GM12878 (cell line): ENCODE measurements around the gene CEP57. TPM values are rescaled to one million over a fixed set of nuclear protein-coding genes. Genes with fewer than 3 reads are reported as not detected.

ENCODE experiments used
- ASH2L ChIP-seq: fragments of 300-600, 200-600 bp; sonication (generic); IDR thresholded peaks from 2 replicates; pipeline ENCODE4 v1.6.1; 2017; ENCODE audit warnings: low read depth, mild to moderate bottlenecking, borderline replicate concordance
- ATF7 ChIP-seq: fragments of 450-650 bp; IDR thresholded peaks from 2 replicates; pipeline ENCODE4 v1.6.1; 2016; ENCODE audit warnings: low read depth, mild to moderate bottlenecking
- BHLHE40 ChIP-seq, 2 experiments: fragments of 450-650 bp in 1 of 2; IDR thresholded peaks; 2 replicates each; pipeline ENCODE4 v1.6.1; 2011 to 2017; ENCODE audit warnings: low read depth in 2 of 2, borderline replicate concordance in 1 of 2, improper control_type of control experiment in 1 of 2, low read length in 1 of 2, mild to moderate bottlenecking in 1 of 2
- CBX5 ChIP-seq: sonication (generic); IDR thresholded peaks from 2 replicates; pipeline ENCODE4 v1.6.1; 2016; ENCODE audit warnings: low read depth, moderate library complexity, mild to moderate bottlenecking, inconsistent platforms
- EGR1 ChIP-seq, 2 experiments: IDR thresholded peaks; 1 replicate in 1 of 2; 2 replicates in 1 of 2; pipeline ENCODE4 v1.6.1; 2011 to 2012; ENCODE audit warnings: low read depth in 2 of 2, low read length in 2 of 2, borderline replicate concordance in 1 of 2, mild to moderate bottlenecking in 1 of 2, moderate library complexity in 1 of 2
- HDAC6 ChIP-seq: fragments of 200-600 bp; sonication (generic); IDR thresholded peaks from one replicate; pipeline ENCODE4 v1.8.0; 2017; ENCODE audit warnings: antibody characterized with exemption; ENCODE audit not compliant: unreplicated experiment
- IKZF2 ChIP-seq, 2 experiments: fragments of 450-650 bp; IDR thresholded peaks; 2 replicates each; pipeline ENCODE4 v1.6.1; 2017; ENCODE audit warnings: mild to moderate bottlenecking in 2 of 2, moderate library complexity in 2 of 2
- POLR2AphosphoS5 ChIP-seq: IDR thresholded peaks from 2 replicates; pipeline ENCODE4 v1.6.1; 2011; ENCODE audit warnings: mild to moderate bottlenecking, low read length, inconsistent platforms
- RAD51 ChIP-seq: fragments of 450-650 bp; IDR thresholded peaks from 2 replicates; pipeline ENCODE4 v1.6.1; 2016; ENCODE audit warnings: moderate library complexity, mild to moderate bottlenecking, inconsistent platforms
- RBBP5 ChIP-seq: fragments of 200-600 bp; sonication (generic); conservative IDR thresholded peaks from 2 replicates; pipeline ENCODE4 v1.6.1; 2016
- SMAD1 ChIP-seq: fragments of 450-650 bp; IDR thresholded peaks from 2 replicates; pipeline ENCODE4 v1.6.1; 2018; ENCODE audit warnings: mild to moderate bottlenecking, low read depth; ENCODE audit not compliant: partially characterized antibody
- SPI1 ChIP-seq: IDR thresholded peaks from 2 replicates; pipeline ENCODE4 v1.6.1; 2011; ENCODE audit warnings: low read depth, mild to moderate bottlenecking, low read length, moderate library complexity, borderline replicate concordance; ENCODE audit not compliant: insufficient read depth
- TAF1 ChIP-seq: IDR thresholded peaks from 2 replicates; pipeline ENCODE4 v1.6.1; 2011; ENCODE audit warnings: mild to moderate bottlenecking, low read depth, low read length, borderline replicate concordance
- polyA plus RNA-seq, 11 experiments: library from polyadenylated mRNA; depleted of rRNA in 4 of 11; unstranded in 6 of 11; stranded (reverse) in 5 of 11; fragments of >200 nt; fragmentation: Nextera tagmentation in 4 of 11; fragmentation: Illumina TruSeq in 1 of 11; extraction: Ambion mirVana in 4 of 11; extraction: Trizol in 1 of 11; gene quantifications; 1 replicate in 1 of 11; 2 replicates in 10 of 11; pipeline versions ENCODE4 v1.2.1 to v1.2.3, GENCODE V29; 2011 to 2016; ENCODE audit warnings: inconsistent platforms in 2 of 11, missing spikeins in 2 of 11, low read depth in 1 of 11
- total RNA-seq, 4 experiments: library from RNA; depleted of rRNA in 3 of 4; stranded (reverse); fragments of >200 nt in 3 of 4; fragmentation: Illumina TruSeq in 1 of 4; extraction: Trizol in 1 of 4; gene quantifications; 2 replicates each; pipeline versions ENCODE4 v1.2.1 to v1.2.3, GENCODE V29; 2013 to 2021
- TF ChIP-seq, protein P1 (sequence below): fragments of 150-350 bp; IDR thresholded peaks from 2 replicates; pipeline ENCODE4 v1.6.1; 2014; ENCODE audit warnings: mild to moderate bottlenecking, low read depth, low read length
- TF ChIP-seq, protein P2 (sequence below): IDR thresholded peaks from 2 replicates; pipeline ENCODE4 v1.6.1; 2011; ENCODE audit warnings: borderline replicate concordance, low read depth, mild to moderate bottlenecking, moderate library complexity, mixed read lengths, low read length; ENCODE audit not compliant: insufficient read depth; ENCODE audit errors: extremely low read length
- TF ChIP-seq, protein P3 (sequence below): IDR thresholded peaks from 2 replicates; pipeline ENCODE4 v1.6.1; 2012; ENCODE audit warnings: improper control_type of control experiment, low read depth, low read length; ENCODE audit not compliant: insufficient replicate concordance
- TF ChIP-seq, protein P4 (sequence below): IDR thresholded peaks from 2 replicates; pipeline ENCODE4 v1.6.1; 2011; ENCODE audit warnings: low read depth, mild to moderate bottlenecking, low read length, moderate library complexity, borderline replicate concordance; ENCODE audit errors: extremely low read depth
- TF ChIP-seq, protein P5 (sequence below): fragments of 450-650 bp; IDR thresholded peaks from 2 replicates; pipeline ENCODE4 v1.6.1; 2016; ENCODE audit warnings: mild to moderate bottlenecking

CEP57 gene
- total and polyA plus RNA-seq, 10 of the 15 experiments (the other 5 are each of a cell fraction or from before 2014, with no cell fraction given) = 19.4 to 85.4 (median 56.8) TPM

DNA sequence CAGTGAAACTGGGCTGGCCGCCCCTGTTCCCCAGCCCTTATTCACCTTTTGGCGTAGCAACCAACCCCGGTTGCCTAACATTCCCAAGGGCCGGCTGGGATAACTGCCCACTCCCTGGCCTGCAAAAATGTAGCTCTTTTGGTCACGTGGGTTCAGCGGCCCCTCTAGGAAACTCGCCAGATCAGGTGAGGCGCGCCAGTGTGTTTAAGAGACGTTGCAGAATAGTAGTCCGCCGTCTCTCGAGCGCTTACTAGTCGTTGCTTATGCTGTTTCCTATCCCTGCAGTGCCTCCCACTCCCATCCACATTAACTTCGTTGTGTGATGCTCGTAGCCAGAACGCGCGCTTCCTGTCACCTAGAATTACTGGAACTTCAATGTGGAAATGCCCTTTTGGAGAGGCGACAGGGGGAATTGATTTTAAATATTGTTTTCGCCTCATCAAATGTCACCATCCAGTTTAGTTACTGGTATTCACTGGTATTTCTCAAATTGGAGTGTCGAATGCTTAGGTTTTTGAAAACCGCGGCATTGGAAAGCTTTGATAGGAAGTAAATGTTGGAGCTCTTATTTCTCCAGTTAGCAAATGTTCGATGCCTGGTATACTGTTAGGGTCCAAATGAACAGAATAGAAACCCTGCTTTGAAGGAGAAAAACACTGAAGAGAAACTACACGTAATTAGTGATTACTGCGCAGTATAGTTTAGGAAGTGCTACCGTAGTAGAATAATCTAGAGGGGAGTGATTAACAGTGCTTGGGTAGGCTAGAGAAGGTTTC, 823 bp downstream of the CEP57 start (continued):
- TF ChIP-seq, protein P1, sequence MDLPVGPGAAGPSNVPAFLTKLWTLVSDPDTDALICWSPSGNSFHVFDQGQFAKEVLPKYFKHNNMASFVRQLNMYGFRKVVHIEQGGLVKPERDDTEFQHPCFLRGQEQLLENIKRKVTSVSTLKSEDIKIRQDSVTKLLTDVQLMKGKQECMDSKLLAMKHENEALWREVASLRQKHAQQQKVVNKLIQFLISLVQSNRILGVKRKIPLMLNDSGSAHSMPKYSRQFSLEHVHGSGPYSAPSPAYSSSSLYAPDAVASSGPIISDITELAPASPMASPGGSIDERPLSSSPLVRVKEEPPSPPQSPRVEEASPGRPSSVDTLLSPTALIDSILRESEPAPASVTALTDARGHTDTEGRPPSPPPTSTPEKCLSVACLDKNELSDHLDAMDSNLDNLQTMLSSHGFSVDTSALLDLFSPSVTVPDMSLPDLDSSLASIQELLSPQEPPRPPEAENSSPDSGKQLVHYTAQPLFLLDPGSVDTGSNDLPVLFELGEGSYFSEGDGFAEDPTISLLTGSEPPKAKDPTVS = no peak
- TF ChIP-seq ATF7 (no peak), SMAD1 (peak; percentile 13), RAD51 (peak; percentile 97), POLR2AphosphoS5 (peak; percentile 10; the same call in 1 of the 2 replicates), CBX5 (no peak), EGR1 (IDR thresholded peaks at IDR 0.05; ENCODE audit: borderline replicate concordance in 1 of 2, low read depth in 2 of 2, low read length in 2 of 2) (0 out of 3 replicates have a peak, but pooled peaks of 1 of the 2 experiments have one; percentile 3), BHLHE40 (IDR thresholded peaks at IDR 0.05; ENCODE audit: borderline replicate concordance in 1 of 2, low read depth in 2 of 2, low read length in 1 of 2) (peak; percentile 39 to 67; a peak in 2 of 4 replicates), TAF1 (peak; percentile 57), ASH2L (no peak), HDAC6 (no peak), IKZF2 (IDR thresholded peaks at IDR 0.05) (peak in 1 of 2 experiments; percentile 16; a peak in 1 of 4 replicates), RBBP5 (no peak), SPI1 (peak; percentile 12; the same call in 1 of the 2 replicates)
- TF ChIP-seq, protein P2, sequence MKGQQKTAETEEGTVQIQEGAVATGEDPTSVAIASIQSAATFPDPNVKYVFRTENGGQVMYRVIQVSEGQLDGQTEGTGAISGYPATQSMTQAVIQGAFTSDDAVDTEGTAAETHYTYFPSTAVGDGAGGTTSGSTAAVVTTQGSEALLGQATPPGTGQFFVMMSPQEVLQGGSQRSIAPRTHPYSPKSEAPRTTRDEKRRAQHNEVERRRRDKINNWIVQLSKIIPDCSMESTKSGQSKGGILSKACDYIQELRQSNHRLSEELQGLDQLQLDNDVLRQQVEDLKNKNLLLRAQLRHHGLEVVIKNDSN = peak; percentile 80
- TF ChIP-seq, protein P3, sequence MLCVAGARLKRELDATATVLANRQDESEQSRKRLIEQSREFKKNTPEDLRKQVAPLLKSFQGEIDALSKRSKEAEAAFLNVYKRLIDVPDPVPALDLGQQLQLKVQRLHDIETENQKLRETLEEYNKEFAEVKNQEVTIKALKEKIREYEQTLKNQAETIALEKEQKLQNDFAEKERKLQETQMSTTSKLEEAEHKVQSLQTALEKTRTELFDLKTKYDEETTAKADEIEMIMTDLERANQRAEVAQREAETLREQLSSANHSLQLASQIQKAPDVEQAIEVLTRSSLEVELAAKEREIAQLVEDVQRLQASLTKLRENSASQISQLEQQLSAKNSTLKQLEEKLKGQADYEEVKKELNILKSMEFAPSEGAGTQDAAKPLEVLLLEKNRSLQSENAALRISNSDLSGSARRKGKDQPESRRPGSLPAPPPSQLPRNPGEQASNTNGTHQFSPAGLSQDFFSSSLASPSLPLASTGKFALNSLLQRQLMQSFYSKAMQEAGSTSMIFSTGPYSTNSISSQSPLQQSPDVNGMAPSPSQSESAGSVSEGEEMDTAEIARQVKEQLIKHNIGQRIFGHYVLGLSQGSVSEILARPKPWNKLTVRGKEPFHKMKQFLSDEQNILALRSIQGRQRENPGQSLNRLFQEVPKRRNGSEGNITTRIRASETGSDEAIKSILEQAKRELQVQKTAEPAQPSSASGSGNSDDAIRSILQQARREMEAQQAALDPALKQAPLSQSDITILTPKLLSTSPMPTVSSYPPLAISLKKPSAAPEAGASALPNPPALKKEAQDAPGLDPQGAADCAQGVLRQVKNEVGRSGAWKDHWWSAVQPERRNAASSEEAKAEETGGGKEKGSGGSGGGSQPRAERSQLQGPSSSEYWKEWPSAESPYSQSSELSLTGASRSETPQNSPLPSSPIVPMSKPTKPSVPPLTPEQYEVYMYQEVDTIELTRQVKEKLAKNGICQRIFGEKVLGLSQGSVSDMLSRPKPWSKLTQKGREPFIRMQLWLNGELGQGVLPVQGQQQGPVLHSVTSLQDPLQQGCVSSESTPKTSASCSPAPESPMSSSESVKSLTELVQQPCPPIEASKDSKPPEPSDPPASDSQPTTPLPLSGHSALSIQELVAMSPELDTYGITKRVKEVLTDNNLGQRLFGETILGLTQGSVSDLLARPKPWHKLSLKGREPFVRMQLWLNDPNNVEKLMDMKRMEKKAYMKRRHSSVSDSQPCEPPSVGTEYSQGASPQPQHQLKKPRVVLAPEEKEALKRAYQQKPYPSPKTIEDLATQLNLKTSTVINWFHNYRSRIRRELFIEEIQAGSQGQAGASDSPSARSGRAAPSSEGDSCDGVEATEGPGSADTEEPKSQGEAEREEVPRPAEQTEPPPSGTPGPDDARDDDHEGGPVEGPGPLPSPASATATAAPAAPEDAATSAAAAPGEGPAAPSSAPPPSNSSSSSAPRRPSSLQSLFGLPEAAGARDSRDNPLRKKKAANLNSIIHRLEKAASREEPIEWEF = no peak
- TF ChIP-seq, protein P4, sequence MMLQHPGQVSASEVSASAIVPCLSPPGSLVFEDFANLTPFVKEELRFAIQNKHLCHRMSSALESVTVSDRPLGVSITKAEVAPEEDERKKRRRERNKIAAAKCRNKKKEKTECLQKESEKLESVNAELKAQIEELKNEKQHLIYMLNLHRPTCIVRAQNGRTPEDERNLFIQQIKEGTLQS = peak; percentile 18; the same call in 1 of the 2 replicates
- TF ChIP-seq, protein P5, sequence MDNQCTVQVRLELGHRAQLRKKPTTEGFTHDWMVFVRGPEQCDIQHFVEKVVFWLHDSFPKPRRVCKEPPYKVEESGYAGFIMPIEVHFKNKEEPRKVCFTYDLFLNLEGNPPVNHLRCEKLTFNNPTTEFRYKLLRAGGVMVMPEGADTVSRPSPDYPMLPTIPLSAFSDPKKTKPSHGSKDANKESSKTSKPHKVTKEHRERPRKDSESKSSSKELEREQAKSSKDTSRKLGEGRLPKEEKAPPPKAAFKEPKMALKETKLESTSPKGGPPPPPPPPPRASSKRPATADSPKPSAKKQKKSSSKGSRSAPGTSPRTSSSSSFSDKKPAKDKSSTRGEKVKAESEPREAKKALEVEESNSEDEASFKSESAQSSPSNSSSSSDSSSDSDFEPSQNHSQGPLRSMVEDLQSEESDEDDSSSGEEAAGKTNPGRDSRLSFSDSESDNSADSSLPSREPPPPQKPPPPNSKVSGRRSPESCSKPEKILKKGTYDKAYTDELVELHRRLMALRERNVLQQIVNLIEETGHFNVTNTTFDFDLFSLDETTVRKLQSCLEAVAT = peak; percentile 32; the same call in 1 of the 2 replicates
